Neural cell (in vitro differentiated cells): ENCODE data around the gene AP2A2. TPM values are rescaled to one million over a fixed set of nuclear protein-coding genes. Genes with fewer than 3 reads are reported as not detected.

ENCODE experiments used
- H2AFZ ChIP-seq: fragments of 200-600, 300-800 bp; sonication (generic), shearing (Covaris generic); 2 replicates; pipeline ENCODE4 v1.6.0; 2014; ENCODE audit warnings: low read depth, mild to moderate bottlenecking, antibody characterized with exemption, low read length, moderate library complexity
- H3F3A ChIP-seq: fragments of 200-600 bp; shearing (Covaris generic); 2 replicates; pipeline ENCODE4 v1.6.1; 2016; ENCODE audit warnings: mild to moderate bottlenecking, moderate library complexity, mixed read lengths, antibody characterized with exemption, low read length; ENCODE audit not compliant: insufficient read depth, poor library complexity, severe bottlenecking
- H3K27ac ChIP-seq: fragments of 200-600, 300-800 bp; sonication (generic), shearing (Covaris generic); 2 replicates; pipeline ENCODE4 v1.5.1; 2014; ENCODE audit warnings: mild to moderate bottlenecking, low read length, moderate library complexity
- H3K27me3 ChIP-seq: fragments of 300-800, 200-600 bp; sonication (generic), shearing (Covaris generic); 2 replicates; pipeline ENCODE4 v1.6.0; 2014; ENCODE audit warnings: mild to moderate bottlenecking, low read depth, low read length, moderate library complexity; ENCODE audit not compliant: insufficient read depth
- H3K36me3 ChIP-seq: fragments of 300-800, 200-600 bp; sonication (generic), shearing (Covaris generic); 2 replicates; pipeline ENCODE4 v1.5.1; 2014; ENCODE audit warnings: mild to moderate bottlenecking, antibody characterized with exemption, low read length, moderate library complexity; ENCODE audit not compliant: insufficient read depth
- H3K4me2 ChIP-seq: fragments of 300-800, 200-600 bp; sonication (generic), shearing (Covaris generic); 2 replicates; pipeline ENCODE4 v1.6.0; 2014; ENCODE audit warnings: mild to moderate bottlenecking, low read length
- H3K4me3 ChIP-seq: fragments of 300-800, 200-600 bp; sonication (generic), shearing (Covaris generic); 2 replicates; pipeline ENCODE4 v1.5.1; 2014; ENCODE audit warnings: mild to moderate bottlenecking, low read length, moderate library complexity
- H3K79me2 ChIP-seq: fragments of 200-600 bp; shearing (Covaris generic); replicated peaks from 2 replicates; pipeline ENCODE4 v1.6.0; 2014; ENCODE audit warnings: mild to moderate bottlenecking, low read length, moderate library complexity; ENCODE audit not compliant: insufficient read depth
- H3K9ac ChIP-seq: fragments of 300-800, 200-600 bp; sonication (generic), shearing (Covaris generic); 2 replicates; pipeline ENCODE4 v1.6.1; 2016; ENCODE audit warnings: mild to moderate bottlenecking, low read length, mixed read lengths
- H3K9me2 ChIP-seq: fragments of 200-600 bp; shearing (Covaris generic); 2 replicates; pipeline ENCODE4 v1.6.1; 2016; ENCODE audit warnings: mild to moderate bottlenecking, low read length, mixed read lengths; ENCODE audit not compliant: insufficient read depth
- H3K9me3 ChIP-seq: fragments of 200-600, 300-800 bp; sonication (generic), shearing (Covaris generic); 2 replicates; pipeline ENCODE4 v1.6.1; 2016; ENCODE audit warnings: mild to moderate bottlenecking, mixed run types, low read length, moderate library complexity, mixed read lengths
- H4K20me1 ChIP-seq: fragments of 200-600 bp; shearing (Covaris generic); 2 replicates; pipeline ENCODE4 v1.6.1; 2016; ENCODE audit warnings: mild to moderate bottlenecking, mixed run types; ENCODE audit not compliant: insufficient read depth
- CTCF ChIP-seq: fragments of 450-650 bp; IDR thresholded peaks from 2 replicates; pipeline ENCODE4 v1.5.1; 2014; ENCODE audit warnings: antibody characterized with exemption, mild to moderate bottlenecking, moderate library complexity; ENCODE audit not compliant: poor library complexity, severe bottlenecking
- EP300 ChIP-seq: fragments of 450-650 bp; conservative IDR thresholded peaks from 2 replicates; pipeline ENCODE4 v1.6.1; 2014; ENCODE audit warnings: antibody characterized with exemption, mild to moderate bottlenecking, moderate library complexity; ENCODE audit not compliant: poor library complexity, severe bottlenecking
- EZH2 ChIP-seq: fragments of 200-600, 300-800 bp; shearing (Covaris generic), sonication (generic); IDR thresholded peaks from 2 replicates; pipeline ENCODE4 v1.6.1; 2014; ENCODE audit warnings: antibody characterized with exemption, low read length, borderline replicate concordance, mild to moderate bottlenecking; ENCODE audit not compliant: insufficient read depth, poor library complexity, severe bottlenecking
- MXI1 ChIP-seq: fragments of 450-650 bp; conservative IDR thresholded peaks from 2 replicates; pipeline ENCODE4 v1.6.1; 2014; ENCODE audit warnings: antibody characterized with exemption, mild to moderate bottlenecking; ENCODE audit not compliant: poor library complexity, severe bottlenecking
- POLR2AphosphoS5 ChIP-seq: IDR thresholded peaks from 2 replicates; pipeline ENCODE4 v1.6.1; 2012
- RAD21 ChIP-seq: fragments of 450-650 bp; conservative IDR thresholded peaks from 2 replicates; pipeline ENCODE4 v1.6.1; 2014; ENCODE audit warnings: antibody characterized with exemption, mild to moderate bottlenecking, moderate library complexity
- SMC3 ChIP-seq: fragments of 450-650 bp; conservative IDR thresholded peaks from 2 replicates; pipeline ENCODE4 v1.6.1; 2014; ENCODE audit warnings: antibody characterized with exemption, mild to moderate bottlenecking, moderate library complexity; ENCODE audit not compliant: poor library complexity
- TAF1 ChIP-seq: IDR thresholded peaks from 2 replicates; pipeline ENCODE4 v1.6.1; 2012; ENCODE audit warnings: low read depth
- polyA plus RNA-seq: library from polyadenylated mRNA; depleted of rRNA; stranded (reverse); fragments of >200 nt; gene quantifications from 2 replicates; pipeline ENCODE4 v1.2.3, GENCODE V29; 2014
- TF ChIP-seq, protein P1 (sequence below): IDR thresholded peaks from 2 replicates; pipeline ENCODE4 v1.6.1; 2012; ENCODE audit warnings: borderline replicate concordance

Gene AP2A2
- polyA plus RNA-seq, 1 donor from 2014 or later = 46.5 TPM

DNA sequence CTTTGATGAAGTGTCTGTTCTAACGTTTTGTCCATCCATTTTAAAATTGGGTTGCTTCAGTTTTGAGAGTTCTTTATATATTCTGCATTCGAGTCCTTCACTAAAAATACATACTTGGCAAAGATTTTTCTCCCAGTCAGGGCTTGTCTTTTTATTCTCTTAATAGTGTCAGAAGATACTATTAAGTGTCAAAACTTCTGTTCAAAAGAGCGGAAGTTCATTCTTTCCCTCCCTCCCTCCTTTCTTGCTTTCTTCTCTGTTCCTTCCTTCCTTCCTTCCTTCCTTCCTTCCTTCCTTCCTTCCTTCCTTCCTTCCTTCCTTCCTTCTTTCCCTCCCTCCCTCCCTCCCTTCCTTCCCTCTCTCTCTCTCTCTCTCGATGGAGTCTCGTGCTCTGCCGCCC is 118.5 kb downstream of the AP2A2 start:
- TF ChIP-seq RAD21 (no peak), EZH2 (no peak), EP300 (no peak), TAF1 (no peak), MXI1 (no peak), POLR2AphosphoS5 (no peak), SMC3 (no peak), CTCF (no peak)
- TF ChIP-seq, protein P1, sequence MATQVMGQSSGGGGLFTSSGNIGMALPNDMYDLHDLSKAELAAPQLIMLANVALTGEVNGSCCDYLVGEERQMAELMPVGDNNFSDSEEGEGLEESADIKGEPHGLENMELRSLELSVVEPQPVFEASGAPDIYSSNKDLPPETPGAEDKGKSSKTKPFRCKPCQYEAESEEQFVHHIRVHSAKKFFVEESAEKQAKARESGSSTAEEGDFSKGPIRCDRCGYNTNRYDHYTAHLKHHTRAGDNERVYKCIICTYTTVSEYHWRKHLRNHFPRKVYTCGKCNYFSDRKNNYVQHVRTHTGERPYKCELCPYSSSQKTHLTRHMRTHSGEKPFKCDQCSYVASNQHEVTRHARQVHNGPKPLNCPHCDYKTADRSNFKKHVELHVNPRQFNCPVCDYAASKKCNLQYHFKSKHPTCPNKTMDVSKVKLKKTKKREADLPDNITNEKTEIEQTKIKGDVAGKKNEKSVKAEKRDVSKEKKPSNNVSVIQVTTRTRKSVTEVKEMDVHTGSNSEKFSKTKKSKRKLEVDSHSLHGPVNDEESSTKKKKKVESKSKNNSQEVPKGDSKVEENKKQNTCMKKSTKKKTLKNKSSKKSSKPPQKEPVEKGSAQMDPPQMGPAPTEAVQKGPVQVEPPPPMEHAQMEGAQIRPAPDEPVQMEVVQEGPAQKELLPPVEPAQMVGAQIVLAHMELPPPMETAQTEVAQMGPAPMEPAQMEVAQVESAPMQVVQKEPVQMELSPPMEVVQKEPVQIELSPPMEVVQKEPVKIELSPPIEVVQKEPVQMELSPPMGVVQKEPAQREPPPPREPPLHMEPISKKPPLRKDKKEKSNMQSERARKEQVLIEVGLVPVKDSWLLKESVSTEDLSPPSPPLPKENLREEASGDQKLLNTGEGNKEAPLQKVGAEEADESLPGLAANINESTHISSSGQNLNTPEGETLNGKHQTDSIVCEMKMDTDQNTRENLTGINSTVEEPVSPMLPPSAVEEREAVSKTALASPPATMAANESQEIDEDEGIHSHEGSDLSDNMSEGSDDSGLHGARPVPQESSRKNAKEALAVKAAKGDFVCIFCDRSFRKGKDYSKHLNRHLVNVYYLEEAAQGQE = no peak
- Histone ChIP-seq H3K9me3 (no peaks in the 10 kb centered on the region), H3K9me2 (no peaks in the 10 kb centered on the region)

DNA sequence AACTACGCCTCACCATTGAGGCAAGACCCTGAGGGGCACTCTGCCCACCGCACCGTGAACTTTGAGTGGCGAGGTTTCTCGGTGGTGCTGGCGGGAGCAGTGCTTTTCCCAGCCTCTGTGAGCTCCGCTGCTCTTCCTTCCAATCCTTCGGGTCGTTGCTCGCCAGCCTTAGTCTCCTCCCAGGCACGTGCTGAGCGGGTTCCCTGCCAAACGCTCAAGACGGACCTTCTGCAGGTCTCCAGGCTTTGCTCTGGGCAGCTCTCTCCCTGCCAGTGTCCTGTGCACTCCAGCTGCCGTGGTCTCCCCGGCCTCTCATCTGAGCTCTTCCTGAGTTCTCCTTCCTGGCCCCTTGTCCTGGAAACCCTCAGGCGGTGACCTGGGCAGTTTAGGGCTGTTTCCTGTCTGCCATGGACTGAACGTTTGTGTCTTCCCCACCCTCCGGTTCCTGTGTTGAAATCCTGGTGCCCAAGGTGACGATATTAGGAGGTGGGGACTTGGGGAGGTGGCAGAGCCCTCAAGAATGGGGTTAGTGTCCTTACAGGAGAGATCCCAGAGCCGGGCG is 122.0 kb downstream of the AP2A2 start:
- Histone ChIP-seq H3K4me3 (no peak overlapping the region), H3K36me3 (no peaks in the 10 kb centered on the region), H3K9me2 (no peaks in the 10 kb centered on the region), H4K20me1 (no peaks in the 10 kb centered on the region), H3F3A (no peaks in the 10 kb centered on the region), H3K79me2 (no peaks in the 10 kb centered on the region), H3K27ac (no peak overlapping the region), H3K4me2 (no peak overlapping the region), H2AFZ (no peak overlapping the region), H3K27me3 (no peaks in the 10 kb centered on the region), H3K9me3 (no peaks in the 10 kb centered on the region), H3K9ac (no peak overlapping the region)
- TF ChIP-seq TAF1 (no peak), SMC3 (no peak), EZH2 (no peak), MXI1 (no peak), POLR2AphosphoS5 (no peak), CTCF (no peak), EP300 (no peak), RAD21 (no peak)
- TF ChIP-seq, protein P1 = no peak

More for the DNA sequence above, 118.5 kb downstream of the AP2A2 start:
- Histone ChIP-seq H2AFZ (no peak overlapping the region), H4K20me1 (no peaks in the 10 kb centered on the region), H3K27ac (no peak overlapping the region), H3K4me3 (no peak overlapping the region), H3K9ac (no peak overlapping the region), H3K27me3 (no peaks in the 10 kb centered on the region), H3F3A (no peaks in the 10 kb centered on the region), H3K4me2 (no peak overlapping the region), H3K79me2 (no peaks in the 10 kb centered on the region), H3K36me3 (no peaks in the 10 kb centered on the region)
